Raji (cell line): ENCODE data around the gene GUCA2B.

Source experiments
- POLR2A ChIP-seq: IDR thresholded peaks from 2 replicates; pipeline ENCODE4 v1.6.1; 2011; ENCODE audit warnings: low read depth, low read length, control low read depth; ENCODE audit not compliant: insufficient read depth

The GUCA2B gene

GRCh38 chr1:42184616-42185015 lies 31.4 kb downstream of the GUCA2B start:
- TF ChIP-seq POLR2A = no peak

GRCh38 chr1:42186152-42186551 lies 32.9 kb downstream of the GUCA2B start:
- TF ChIP-seq POLR2A = no peak

- TF ChIP-seq POLR2A = no peak
Observed at GRCh38 chr1:42189931-42190853, 37.0 kb downstream of the GUCA2B start.

GRCh38 chr1:42191319-42191718 lies 38.1 kb downstream of the GUCA2B start:
- no peak for TF ChIP-seq POLR2A

GRCh38 chr1:42192106-42192505 lies 38.9 kb downstream of the GUCA2B start:
- no peak for TF ChIP-seq POLR2A

- no peak for TF ChIP-seq POLR2A
Observed at GRCh38 chr1:42195841-42196240, 42.6 kb downstream of the GUCA2B start.

- no peak for TF ChIP-seq POLR2A
Observed at GRCh38 chr1:42198251-42198650, 45.0 kb downstream of the GUCA2B start.

GRCh38 chr1:42201986-42202385 lies 48.8 kb downstream of the GUCA2B start:
- no peak for TF ChIP-seq POLR2A
